Activated CD8-positive, alpha-beta memory T cell treated with anti-CD3 and anti-CD28 coated beads, Interleukin-2, amount 50 U/mL, for 48 hours (primary cell): ENCODE results near the gene ZDHHC21.

ENCODE experiments used
- DNase-seq: peaks from one replicate; pipeline ENCODE4 v3.0.0-alpha.2; 2020

The ZDHHC21 gene

GRCh38 chr9:14608540-14608939, 84.7 kb downstream of the ZDHHC21 start:
- no peak for DNase-seq

- no peak for DNase-seq
These were observed 95.9 kb downstream of the ZDHHC21 start for GRCh38 chr9:14597171-14597799.

DNA sequence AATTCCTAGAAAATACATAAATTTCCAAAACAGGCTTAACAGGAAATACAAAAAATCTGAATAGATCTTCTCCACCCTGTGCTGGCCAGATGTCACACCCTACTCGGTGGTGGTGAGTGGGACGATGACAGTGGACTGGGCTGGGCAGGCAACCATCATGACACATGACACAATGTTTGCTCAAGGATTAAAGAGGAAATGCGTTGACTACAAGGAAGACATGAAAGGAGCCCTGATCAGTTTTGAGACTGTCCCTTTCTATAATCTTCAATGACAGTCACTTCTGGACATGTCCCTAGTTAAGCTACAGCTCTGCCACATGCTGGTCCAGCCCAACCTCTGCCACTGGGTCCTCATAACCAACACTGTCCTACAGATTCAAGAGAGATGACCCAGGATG, 99.8 kb downstream of the ZDHHC21 start:
- DNase-seq = no peak

GRCh38 chr9:14591411-14591810, 101.8 kb downstream of the ZDHHC21 start:
- no peak for DNase-seq

DNA sequence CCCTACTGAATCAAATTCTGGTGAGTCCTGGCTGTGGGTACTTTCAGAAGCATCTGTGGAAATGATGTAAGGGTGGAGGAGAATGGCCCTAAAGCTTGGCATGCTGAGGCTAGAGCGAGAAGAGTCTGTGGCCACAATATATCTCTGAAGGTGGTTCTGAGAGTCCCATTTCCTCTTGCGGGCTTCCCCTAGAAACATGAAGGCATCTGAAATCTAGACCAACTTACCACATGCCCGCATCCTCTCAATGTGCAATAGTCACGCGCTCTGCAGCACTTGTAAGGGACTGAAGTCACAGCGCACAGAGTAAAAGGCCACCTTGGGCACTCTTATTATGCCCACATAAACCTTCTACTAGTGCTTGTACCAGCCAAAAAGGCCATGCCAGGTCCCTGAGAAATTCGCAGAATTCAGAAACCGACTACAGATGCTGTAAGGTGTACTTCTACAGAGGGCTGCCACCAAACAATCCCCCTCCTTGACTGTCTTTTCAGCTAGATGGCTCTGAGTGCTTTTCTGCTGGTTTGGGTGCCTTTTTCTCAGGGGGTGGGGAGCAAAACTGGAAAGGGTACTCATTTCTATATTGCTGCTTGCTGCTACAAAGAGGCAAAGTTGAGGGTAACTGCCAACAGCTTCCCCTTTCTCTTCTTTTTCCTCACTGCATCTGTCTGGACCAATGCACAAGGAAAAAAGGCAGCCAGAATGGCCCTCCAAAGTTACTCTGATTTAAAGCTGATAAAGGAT, 107.3 kb downstream of the ZDHHC21 start:
- no peak for DNase-seq

GRCh38 chr9:14584571-14584970, 108.7 kb downstream of the ZDHHC21 start:
- DNase-seq = no peak

- DNase-seq = no peak
These were observed 115.2 kb downstream of the ZDHHC21 start for GRCh38 chr9:14578030-14578429.

- no peak for DNase-seq
These were observed 119.1 kb downstream of the ZDHHC21 start for GRCh38 chr9:14574173-14574572.

- DNase-seq = no peak
These were observed 119.9 kb downstream of the ZDHHC21 start for GRCh38 chr9:14573319-14573718.

DNA sequence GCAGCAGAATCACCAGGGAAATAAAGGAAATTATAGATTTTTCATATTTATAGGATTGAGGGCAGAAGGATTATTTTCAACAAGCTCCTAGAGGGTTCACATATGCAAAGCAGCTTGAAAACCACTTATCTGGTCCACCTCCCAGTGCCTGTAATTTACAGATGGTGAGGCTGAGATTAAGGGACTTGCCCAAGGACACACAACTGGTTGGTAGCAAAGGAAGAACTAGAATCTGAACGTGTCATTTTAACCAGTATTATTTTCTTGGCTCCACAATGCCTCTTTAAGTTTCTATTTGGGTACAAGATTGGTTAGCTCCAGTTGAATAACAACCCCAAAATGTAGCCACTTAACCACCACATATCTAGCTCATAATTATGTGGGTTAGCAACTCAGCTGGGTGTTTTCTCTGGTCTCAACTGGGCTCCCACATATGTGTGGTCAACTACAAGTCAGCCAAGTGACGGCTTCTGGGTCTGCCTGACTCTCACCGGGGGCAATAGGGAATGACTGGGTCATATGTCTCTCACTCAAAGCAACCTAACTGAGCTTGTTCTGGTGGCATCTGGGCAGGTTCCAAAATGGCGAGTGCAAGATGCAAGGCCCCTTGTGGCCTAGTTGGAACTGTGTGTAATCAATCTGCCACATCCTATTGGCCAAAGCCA, 127.7 kb downstream of the ZDHHC21 start:
- no peak for DNase-seq

DNA sequence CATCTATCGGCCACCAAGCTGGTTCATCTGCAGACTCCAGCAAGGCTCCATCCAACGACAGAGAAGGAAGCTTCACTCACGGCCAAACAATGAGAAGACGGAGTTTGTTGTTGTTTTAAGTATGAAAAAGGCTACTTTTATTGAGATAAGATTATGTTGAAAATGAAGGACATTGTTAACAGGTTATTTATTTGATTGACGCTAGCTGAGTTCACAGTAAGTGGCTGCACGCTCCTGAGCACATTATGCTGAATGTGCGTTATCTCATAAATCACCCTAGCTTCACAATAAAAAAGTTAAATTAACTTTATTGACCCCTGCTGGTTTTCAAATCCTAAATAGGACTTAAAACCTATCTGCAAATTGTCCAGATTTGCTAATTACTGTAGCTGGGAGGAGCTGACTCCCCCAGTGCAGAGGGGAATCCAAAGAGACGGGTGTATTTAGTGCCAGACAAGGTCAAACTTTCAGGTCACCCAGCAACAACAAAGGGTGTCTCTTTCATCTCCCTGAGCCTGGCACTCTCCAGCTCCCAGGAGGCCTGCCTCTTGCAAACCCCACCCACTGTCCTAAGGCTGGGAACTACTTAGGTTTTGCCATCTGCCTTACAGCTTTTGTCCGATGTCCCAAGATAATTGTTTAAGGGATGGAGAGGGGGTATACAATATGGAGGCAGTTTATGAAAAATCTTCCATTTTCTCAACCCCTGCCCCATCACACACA, 129.2 kb downstream of the ZDHHC21 start:
- no peak for DNase-seq

- DNase-seq = no peak
These were observed 131.3 kb downstream of the ZDHHC21 start for GRCh38 chr9:14561929-14562405.
